Fibroblast of skin of scalp (primary cell): ENCODE measurements around the gene ETF1.
"Not testable (repeated sequence)": the region's sequence is repeated elsewhere in the genome, so short reads cannot be mapped to it uniquely, and the experiment has no call there.

ENCODE experiments used
- DNase-seq: peaks from one replicate; pipeline ENCODE4 v3.0.0-alpha.2; 2013

Gene ETF1

DNA sequence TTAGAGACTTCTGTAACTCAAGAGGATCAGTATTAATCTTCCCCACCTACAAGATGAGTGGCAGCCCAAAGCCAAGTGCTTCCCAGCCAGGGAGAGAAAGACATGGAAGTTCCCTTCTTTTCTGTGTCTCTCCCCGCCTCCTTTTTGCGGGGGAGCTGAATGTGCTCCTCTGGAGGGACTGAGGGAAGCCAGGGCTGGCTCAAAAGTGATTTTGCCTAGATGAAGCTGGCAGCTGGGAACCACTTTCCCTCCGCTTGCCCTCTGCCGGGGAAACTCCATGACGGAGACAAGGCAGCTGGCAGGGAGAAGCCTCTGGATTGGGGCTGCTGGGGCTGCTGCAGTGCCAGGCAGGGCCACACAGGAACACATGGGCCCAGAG is 53.4 kb downstream of the ETF1 start:
- no peak for DNase-seq

DNA sequence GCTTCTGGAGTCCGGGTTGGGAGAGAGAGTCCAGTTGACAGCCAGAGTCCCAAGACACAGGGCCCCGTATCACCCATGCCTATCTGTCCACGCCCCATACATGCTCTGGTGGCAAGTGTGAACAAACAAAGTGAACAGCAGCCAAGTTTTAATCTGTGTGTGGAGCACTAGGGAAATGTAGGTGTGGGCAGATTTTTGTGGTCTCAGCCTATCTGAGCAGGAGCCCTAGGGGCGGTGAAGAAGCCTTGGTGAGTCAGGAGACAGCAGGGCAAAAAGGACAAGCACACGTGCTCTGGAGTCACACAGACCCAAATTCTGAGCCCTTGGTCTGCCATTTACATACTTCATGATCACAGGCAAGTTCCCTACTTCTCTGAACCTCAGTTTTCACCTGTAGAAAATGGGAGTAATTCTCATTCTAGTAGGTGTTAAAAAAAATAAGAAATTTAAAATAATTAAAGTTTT is 54.5 kb downstream of the ETF1 start:
- no peak for DNase-seq

DNA sequence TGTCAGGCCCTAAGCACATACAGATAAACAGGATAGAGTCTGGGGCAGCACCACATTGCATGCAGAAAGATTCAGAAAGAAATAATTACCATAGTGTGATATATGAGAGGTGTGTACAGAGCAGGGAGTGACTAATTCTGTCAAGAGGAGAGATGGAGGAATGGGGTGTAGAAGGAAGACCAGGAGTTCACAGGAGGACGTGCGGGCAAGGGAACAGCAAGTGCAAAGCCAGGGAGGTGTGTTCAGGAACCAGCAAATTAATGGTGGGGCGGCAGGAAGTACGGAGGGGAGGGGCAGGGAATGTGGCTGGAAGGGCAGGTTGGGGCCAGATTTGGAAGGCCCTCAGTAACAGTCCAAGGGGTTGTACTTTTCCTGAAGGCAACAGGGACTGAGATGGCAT is 60.4 kb downstream of the ETF1 start:
- no peak for DNase-seq

DNA sequence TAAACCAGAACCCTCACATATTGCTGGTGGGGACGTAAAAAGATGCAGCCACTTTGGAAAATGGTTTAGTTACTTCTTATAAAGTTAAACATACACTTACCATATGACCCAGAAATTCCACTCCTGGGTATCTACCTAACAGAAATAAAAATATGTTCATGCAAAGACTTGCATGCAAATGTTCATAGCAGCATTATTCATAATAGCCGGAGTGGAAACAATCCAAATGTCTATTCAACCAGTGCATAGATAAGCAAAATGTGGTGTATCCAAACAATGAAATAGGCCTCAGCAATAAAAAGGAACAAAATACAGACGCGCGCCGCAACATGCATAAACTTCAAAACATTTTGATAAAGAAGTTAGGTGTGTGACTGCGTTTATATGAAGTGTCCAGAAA is 66.1 kb downstream of the ETF1 start:
- DNase-seq, result no peak

DNA sequence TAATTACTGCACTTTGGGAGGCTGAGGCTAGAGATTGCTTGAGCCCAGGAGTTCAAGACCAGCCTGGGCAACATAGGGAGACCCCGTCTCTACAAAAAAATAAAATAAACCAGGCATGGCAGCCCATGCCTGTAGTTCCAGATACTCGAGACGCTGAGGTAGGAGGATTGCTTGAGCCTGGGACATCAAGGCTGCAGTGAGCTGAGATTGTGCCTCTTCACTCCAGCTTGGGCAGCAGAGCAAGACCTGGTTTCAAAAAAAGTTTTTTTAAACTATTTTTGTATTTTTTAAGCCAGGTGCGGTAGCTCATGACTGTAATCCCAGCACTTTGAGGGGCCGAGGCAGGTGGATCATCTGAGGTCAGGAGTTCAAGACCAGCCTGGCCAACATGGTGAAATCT is 69.9 kb downstream of the ETF1 start:
- DNase-seq, result not testable (repeated sequence)

DNA sequence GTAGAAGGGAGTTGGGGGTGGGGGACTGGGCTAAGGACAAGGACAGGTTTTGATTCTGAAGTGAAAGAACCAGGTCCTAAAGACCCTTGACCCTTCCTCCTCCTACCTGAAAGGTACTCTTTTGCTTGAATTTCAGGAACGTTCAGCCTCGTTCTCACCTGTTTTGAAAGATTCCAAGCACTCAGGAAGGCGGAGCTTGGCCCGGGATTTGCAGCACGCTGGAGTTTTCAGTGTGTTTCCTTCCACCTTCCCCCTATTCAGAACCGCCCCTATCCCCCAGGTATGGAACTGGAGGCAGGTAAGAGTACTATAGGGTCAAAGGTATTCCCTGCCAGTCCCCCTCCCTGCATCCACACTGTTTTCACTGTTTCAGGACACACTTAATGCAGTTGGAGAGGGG is 70.7 kb downstream of the ETF1 start:
- DNase-seq, result no peak

DNA sequence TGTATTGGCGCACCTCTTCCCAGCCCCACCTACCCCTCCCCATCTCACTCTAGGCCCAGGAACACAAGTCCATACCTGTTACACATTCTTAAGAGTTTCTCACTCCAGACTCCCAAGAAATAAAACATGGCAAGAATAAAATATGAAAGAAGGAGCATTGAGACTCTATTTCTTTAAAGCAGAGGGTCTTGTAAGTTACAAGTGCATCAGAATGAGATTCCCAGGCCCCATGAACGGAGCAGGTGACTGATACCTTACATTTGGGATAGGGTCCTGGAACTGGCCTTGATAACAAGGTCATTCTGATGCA is 72.0 kb downstream of the ETF1 start:
- no peak for DNase-seq

DNA sequence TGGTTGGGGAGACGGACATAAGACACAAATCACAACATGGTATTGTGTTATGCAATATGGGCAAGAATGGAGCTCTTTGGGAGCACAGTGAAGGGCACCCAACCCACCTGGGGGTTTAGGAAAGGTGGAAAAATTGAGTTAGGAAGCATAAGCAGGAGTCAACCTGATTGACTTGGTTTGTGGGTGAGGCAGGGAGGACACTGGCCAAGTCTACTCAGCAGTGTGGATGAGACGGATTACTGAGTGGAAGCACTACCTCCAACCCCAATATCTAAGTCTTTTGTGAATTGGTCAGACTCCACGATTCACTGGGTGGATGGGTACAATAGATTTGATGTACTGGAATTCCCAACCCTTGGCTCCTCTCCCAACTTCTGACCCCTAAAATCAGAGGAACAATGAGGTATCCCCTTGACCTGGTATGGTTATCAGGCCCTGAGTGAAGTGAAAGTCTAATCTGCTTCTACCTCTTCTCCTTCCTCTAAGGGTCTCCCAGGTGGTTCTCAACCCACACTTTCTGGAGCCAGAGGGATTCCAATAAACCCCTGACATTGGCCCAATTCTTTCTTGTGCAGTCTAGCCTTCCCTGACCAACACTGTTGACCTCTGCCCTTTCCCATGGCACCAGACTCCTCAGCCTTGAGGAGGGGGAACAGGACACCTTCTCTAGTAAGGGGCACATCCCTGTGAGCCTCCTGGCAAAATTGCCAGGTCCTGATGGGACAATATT is 72.5 kb downstream of the ETF1 start:
- no peak for DNase-seq

DNA sequence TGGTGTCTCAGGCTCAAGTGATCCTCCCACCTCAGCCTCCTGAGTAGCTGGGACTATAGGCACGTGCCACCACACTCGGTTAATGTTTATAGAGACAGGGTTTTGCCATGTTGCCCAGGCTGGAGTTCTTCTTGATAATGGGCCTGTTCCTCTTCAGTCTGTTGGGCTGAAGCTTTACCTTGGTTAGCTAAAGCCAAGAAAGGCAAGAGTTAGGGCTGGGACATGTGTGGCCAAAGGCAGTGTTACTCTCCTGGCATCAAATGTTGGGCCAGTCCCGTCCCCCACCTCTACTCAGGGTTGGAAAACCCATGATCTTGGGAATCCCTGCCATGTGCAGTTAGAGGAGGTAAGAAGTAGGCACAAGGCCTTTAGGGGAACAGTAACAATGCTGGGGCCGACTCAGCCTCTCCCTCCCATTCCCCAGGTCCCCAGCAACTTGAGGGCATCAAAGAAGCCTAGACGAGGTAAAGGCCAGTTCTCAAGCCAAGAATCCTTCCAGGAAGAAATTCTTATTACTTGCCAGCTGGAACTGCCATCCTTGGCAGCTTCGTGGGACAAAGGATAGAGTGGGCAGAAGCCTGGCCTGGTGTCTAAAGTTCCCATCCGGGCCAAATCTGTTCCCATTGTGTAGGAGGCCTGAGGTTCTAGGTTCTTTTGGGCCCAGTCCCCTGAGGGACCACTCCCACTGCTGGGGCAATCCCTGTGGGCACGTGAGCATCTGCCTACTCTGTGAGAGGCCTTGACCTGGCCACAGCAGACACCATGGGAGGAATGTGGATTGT is 73.3 kb downstream of the ETF1 start:
- DNase-seq, result no peak

DNA sequence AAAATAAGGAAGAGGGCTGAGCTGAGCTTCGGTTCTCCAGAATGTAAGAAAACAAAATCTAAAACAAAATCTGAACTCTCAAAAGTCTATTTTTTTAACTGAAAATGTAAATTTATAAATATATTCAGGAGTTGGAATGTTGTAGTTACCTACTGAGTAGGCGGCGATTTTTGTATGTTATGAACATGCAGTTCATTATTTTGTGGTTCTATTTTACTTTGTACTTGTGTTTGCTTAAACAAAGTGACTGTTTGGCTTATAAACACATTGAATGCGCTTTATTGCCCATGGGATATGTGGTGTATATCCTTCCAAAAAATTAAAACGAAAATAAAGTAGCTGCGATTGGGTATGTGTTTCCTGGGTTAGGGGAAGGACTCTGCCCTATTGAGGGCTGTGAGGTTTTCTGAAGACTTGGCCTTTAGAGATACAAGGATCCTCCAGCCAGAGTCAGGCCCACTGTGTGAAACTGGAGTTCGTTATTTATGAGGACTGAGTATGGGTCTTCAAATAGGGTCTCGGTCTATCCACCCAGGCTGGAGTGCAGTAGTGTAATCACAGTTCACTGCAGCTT is 74.0 kb downstream of the ETF1 start:
- DNase-seq, result no peak

DNA sequence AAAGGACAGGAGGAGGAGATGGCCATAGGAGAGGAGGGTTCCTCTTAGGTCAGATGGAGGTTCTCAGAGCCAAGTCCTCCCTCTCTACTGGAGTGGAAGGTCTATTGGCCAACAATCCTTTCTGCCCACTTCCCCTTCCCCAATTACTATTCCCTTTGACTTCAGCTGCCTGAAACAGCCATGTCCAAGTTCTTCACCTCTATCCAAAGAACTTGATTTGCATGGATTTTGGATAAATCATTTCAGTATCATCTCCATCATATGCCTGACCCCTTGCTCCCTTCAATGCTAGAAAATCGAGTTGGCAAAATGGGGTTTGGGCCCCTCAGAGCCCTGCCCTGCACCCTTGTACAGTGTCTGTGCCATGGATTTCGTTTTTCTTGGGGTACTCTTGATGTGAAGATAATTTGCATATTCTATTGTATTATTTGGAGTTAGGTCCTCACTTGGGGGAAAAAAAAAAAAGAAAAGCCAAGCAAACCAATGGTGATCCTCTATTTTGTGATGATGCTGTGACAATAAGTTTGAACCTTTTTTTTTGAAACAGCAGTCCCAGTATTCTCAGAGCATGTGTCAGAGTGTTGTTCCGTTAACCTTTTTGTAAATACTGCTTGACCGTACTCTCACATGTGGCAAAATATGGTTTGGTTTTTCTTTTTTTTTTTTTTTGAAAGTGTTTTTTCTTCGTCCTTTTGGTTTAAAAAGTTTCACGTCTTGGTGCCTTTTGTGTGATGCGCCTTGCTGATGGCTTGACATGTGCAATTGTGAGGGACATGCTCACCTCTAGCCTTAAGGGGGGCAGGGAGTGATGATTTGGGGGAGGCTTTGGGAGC is 74.7 kb downstream of the ETF1 start:
- DNase-seq, result no peak

DNA sequence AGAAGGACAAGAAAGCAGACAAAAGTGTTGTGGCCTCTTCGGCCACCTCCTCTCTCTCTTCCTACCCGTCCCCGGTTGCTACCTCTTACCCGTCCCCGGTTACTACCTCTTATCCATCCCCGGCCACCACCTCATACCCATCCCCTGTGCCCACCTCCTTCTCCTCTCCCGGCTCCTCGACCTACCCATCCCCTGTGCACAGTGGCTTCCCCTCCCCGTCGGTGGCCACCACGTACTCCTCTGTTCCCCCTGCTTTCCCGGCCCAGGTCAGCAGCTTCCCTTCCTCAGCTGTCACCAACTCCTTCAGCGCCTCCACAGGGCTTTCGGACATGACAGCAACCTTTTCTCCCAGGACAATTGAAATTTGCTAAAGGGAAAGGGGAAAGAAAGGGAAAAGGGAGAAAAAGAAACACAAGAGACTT is 75.3 kb downstream of the ETF1 start:
- no peak for DNase-seq

DNA sequence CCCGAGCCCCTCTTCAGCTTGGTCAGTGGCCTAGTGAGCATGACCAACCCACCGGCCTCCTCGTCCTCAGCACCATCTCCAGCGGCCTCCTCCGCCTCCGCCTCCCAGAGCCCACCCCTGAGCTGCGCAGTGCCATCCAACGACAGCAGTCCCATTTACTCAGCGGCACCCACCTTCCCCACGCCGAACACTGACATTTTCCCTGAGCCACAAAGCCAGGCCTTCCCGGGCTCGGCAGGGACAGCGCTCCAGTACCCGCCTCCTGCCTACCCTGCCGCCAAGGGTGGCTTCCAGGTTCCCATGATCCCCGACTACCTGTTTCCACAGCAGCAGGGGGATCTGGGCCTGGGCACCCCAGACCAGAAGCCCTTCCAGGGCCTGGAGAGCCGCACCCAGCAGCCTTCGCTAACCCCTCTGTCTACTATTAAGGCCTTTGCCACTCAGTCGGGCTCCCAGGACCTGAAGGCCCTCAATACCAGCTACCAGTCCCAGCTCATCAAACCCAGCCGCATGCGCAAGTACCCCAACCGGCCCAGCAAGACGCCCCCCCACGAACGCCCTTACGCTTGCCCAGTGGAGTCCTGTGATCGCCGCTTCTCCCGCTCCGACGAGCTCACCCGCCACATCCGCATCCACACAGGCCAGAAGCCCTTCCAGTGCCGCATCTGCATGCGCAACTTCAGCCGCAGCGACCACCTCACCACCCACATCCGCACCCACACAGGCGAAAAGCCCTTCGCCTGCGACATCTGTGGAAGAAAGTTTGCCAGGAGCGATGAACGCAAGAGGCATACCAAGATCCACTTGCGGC is 75.9 kb downstream of the ETF1 start:
- DNase-seq, result no peak

DNA sequence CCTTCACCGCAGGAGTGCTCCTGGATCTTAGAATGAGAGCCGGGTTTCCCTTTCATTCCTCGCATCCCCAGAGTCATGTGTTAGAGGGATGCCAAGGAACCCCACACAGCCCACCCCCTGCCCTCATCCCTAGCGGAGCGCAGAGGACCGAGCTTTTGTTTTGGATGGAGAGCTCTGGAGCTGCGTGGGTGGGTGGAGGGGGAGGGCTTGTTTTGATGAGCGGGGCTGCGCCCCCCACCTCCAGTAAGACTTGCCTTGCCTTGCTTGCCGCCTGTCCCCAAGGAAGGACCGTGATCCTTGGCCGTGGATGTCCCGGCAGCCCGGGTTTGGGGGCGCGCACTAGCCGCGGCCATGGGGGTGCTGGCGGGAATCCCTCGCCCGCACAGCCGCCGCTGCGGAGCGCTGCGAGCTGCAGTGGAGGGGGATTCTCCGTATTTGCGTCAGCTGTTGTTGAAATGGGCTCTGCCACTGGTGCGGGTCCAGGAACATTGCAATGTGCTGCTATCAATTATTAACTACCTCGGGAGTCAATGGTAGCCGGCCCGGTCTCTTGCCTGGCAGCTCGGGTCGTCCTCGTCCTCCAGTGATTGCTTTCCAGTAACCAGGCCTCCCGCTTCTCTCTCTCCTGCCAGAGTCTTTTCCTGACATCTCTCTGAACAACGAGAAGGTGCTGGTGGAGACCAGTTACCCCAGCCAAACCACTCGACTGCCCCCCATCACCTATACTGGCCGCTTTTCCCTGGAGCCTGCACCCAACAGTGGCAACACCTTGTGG is 76.7 kb downstream of the ETF1 start:
- DNase-seq, result no peak

DNA sequence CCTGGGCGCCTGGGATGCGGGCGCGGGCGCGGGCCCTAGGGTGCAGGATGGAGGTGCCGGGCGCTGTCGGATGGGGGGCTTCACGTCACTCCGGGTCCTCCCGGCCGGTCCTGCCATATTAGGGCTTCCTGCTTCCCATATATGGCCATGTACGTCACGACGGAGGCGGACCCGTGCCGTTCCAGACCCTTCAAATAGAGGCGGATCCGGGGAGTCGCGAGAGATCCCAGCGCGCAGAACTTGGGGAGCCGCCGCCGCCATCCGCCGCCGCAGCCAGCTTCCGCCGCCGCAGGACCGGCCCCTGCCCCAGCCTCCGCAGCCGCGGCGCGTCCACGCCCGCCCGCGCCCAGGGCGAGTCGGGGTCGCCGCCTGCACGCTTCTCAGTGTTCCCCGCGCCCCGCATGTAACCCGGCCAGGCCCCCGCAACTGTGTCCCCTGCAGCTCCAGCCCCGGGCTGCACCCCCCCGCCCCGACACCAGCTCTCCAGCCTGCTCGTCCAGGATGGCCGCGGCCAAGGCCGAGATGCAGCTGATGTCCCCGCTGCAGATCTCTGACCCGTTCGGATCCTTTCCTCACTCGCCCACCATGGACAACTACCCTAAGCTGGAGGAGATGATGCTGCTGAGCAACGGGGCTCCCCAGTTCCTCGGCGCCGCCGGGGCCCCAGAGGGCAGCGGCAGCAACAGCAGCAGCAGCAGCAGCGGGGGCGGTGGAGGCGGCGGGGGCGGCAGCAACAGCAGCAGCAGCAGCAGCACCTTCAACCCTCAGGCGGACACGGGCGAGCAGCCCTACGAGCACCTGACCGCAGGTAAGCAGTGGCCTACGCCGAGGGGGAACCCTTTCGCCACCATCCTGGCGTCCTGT is 77.5 kb downstream of the ETF1 start, which contains the start of gene EGR1:
Gene EGR1, plus strand, starts transcription at position 219 of the 864 bp plus-strand sequence. Its CDS starts 283 bp downstream, at position 502.
- DNase-seq, result peak; percentile 93

DNA sequence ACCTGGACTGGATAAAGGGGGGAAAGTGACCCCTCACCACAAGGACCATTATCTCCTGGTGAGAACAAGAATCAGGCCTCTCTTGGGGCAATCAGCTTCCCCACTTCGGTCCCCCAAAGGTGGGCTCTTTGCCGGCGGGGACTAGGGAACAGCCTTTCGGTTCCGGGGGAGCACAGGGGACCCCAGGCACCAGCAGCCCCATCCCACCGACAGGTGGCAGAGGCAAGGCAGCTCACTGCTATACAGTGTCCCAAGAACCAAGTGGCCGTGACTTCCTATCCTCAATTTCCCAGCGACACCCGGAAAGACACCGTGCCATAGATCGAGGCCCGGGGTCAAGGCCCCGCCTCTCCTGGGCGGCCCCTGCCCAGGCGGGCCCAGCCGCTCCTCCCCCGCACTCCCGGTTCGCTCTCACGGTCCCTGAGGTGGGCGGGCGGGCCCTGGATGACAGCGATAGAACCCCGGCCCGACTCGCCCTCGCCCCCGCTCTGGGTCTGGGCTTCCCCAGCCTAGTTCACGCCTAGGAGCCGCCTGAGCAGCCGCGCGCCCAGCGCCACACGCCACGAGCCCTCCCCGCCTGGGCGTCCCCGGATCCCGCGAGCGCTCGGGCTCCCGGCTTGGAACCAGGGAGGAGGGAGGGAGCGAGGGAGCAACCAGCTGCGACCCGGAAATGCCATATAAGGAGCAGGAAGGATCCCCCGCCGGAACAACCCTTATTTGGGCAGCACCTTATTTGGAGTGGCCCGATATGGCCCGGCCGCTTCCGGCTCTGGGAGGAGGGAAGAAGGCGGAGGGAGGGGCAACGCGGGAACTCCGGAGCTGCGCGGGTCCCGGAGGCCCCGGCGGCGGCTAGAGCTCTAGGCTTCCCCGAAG is 78.4 kb downstream of the ETF1 start:
- peak; percentile 99 for DNase-seq

DNA sequence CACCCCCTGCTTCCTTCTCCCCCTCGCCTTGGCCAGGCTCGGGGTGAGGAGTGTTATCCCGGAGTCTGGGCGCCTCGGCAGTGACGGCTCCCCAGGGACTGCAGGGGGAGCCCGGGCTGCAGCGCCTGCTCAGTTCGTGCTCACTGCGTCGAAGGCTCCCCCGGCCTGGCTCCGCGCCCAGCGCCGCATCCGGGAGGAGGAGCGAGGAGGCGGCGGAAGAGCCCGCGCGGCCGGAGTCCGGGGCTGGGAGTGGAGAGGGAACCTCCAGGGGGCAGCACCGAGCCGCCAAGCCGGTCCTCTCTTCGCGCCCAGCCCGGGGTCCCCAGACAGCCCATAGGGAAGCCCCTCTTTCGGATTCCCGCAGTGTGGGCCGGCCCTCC is 79.0 kb downstream of the ETF1 start:
- peak; percentile 97 for DNase-seq

DNA sequence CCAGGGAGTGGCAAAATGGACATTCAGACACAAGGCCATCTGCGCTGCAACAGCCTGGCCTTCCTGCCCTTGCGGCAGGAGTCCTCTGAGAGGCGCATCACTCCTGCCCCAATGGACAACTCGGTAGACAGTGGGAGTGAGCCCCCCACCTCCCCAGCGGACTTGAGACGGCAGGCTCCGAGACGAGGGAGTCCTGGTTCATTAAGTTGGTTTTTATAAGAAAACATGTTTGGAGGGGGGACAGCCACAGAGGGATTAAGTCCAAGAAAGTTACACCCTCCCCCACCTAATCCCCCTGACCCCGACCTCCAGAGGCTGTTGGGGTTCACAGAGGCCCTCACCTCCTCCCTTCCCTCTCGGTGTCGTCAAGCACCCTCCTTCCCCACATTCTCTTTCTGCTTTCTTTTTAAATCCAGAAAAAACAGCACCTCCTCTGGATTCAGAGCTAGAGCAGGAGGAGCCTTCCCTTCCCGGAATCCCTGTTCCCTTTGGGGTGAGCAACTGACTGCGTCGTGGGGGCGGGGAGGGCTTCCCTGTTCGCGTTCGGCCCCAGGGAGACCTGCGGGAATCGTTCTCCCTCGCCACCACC is 79.5 kb downstream of the ETF1 start:
- DNase-seq, result no peak
